GM19351 (cell line): ENCODE results near the gene PLEKHA1.

Source experiments
- ATAC-seq: cut with Tn5 transposase; IDR thresholded peaks from one replicate; pipeline ENCODE4 v1.9.1; 2021; ENCODE audit warnings: mild to moderate bottlenecking, moderate library complexity; ENCODE audit not compliant: unreplicated experiment

Gene PLEKHA1

DNA sequence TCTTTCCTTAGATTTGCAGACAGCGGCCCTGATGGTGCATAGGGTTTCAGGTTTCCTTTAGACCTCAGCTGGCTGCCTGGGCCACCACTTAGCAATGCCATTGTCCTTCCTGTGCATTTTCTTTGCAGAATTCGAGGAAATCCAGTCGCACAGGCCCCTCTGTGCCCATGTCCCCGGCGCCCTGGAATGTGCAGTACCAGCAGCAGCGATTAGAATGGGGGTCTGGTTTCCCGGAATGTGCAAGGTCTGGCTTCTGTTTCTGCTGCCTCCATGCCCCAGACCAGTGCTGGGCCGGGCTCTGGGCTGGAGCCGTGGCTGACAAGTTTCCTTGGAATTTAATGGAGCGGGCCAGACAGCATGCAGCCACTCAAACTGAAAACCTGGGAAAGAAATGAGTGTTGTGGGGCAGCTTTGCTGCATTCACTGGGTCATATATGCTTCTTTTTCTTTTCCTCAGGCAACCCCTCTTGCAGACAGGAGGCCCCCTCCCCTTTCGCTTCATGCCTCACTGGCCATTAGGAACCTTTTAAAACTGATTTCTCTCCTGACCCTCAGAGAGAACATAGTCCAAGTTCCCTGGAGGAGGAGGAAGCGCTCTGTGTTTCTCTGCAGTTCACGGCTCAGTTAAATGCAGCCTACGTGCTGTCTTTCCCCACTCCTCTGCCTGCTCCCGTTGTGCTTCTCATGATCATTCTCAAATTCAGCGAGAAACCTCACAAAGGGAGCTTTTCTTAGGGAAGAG, 101.3 kb downstream of the PLEKHA1 start:
- ATAC-seq: no peak

- ATAC-seq: no peak
Observed at GRCh38 chr10:122476333-122476695, 101.8 kb downstream of the PLEKHA1 start.

GRCh38 chr10:122477436-122477835, 102.9 kb downstream of the PLEKHA1 start:
- ATAC-seq: no peak

GRCh38 chr10:122478971-122479370, 104.5 kb downstream of the PLEKHA1 start:
- ATAC-seq: no peak

DNA sequence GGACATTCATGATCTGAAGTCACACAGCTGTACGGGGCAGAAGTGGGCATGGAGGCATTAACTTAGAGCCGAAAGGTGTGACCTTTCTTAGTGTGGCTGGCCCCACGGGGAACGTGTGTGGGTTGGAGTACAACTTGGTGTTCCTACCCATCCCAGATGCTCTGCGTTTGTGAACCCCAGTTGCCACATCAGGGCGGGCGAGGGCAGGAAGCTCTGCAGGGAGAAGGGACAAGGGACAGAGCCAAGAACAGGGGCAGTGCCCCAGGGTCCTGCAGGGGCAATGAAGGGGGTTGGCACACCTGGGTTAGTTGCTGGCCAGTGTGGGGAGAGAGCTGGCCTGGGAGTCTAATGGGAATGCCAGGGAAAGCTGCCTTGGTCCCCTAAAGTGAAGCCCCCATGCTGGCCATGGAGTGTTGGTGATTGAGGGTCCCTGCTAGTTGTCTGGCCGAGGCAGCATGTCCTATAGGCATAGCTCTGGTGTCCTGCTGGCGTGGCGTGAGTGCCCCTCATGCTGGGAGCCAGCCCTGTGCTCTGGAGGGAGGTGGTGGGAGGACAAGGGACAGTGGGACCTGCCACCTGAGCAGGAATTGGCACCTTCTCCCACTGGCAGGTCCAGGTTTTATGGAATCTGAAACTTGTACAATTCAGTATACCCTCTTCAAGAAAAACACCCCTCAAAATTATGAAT, 105.8 kb downstream of the PLEKHA1 start:
- ATAC-seq: no peak

GRCh38 chr10:122481296-122482056, 107.0 kb downstream of the PLEKHA1 start:
- no peak for ATAC-seq
